AG04450 (cell line): Measurements from ENCODE around the gene ZDHHC16. TPM values are rescaled to one million over a fixed set of nuclear protein-coding genes. Genes with fewer than 3 reads are reported as not detected.
A peak's percentile ranks its signal among the peaks of the same experiment; 100 is the strongest.

Experiments
- CTCF ChIA-PET: fragments of 300-600, 350-600 bp; formaldehyde crosslinking; extraction: SDS; loops from one replicate; lab custom pipeline; 2022; ENCODE audit warnings: antibody characterized with exemption, inconsistent platforms; lab: Charles Lee
- POLR2A ChIA-PET: fragments of 350-600 bp; formaldehyde crosslinking; extraction: SDS; loops from one replicate; lab custom pipeline; 2021; ENCODE audit warnings: antibody characterized with exemption, inconsistent platforms; lab: Yijun Ruan, JAX
- DNase-seq: peaks from one replicate; pipeline ENCODE4 v3.0.0-alpha.2; 2011; ENCODE audit warnings: low read depth, low spot score
- H3K27ac ChIP-seq: one replicate; pipeline ENCODE4 v1.5.1; 2012; ENCODE audit warnings: low read depth, low read length, control low read depth
- H3K27me3 ChIP-seq: one replicate; pipeline ENCODE4 v1.6.0; 2012; ENCODE audit warnings: low read length; ENCODE audit not compliant: control insufficient read depth, insufficient read depth
- H3K4me3 ChIP-seq: 2 replicates; pipeline ENCODE4 v1.5.1; 2011; ENCODE audit warnings: mild to moderate bottlenecking, low read depth, low read length, control low read depth
- H3K9me3 ChIP-seq: 2 replicates; pipeline ENCODE4 v1.5.1; 2012; ENCODE audit warnings: low read length; ENCODE audit not compliant: control insufficient read depth, insufficient read depth
- CTCF ChIP-seq: IDR thresholded peaks from 2 replicates; pipeline ENCODE4 v1.5.1; 2011; ENCODE audit warnings: low read depth, low read length, control low read depth, inconsistent platforms
- polyA minus RNA-seq: library from RNA; depleted of rRNA, polyadenylated mRNA; stranded (reverse); fragments of >200 nt; gene quantifications from 2 replicates; pipeline ENCODE4 v1.2.3, GENCODE V29; 2011; rRNA and poly(A)+ RNA removed
- polyA plus RNA-seq: library from polyadenylated mRNA; depleted of rRNA; stranded (reverse); fragments of >200 nt; gene quantifications from 2 replicates; pipeline ENCODE4 v1.2.3, GENCODE V29; 2011; rRNA removed

Gene ZDHHC16
- 64.5 and 69.6 TPM in 2 replicates for polyA plus RNA-seq
- 80.7 and 95.1 TPM in 2 replicates for polyA minus RNA-seq

GRCh38 chr10:97445722-97446639, at the start of gene ZDHHC16, which contains the start of gene EXOSC1:
ZDHHC16 (plus strand) TSS chr10:97446175; CDS start chr10:97451676, 5,501 bp downstream.
EXOSC1 (minus strand) TSS chr10:97446006; CDS start chr10:97445985, 21 bp downstream.
- DNase-seq: peak; percentile 91
- Histone ChIP-seq H3K4me3 (peak within 1 kb of the TSS; percentile 98), H3K9me3 (no peaks in the 10 kb centered on the region), H3K27me3 (no peaks in the 10 kb centered on the region), H3K27ac (peak within 1 kb of the TSS; percentile 43)
- ChIA-PET POLR2A (interaction anchor here (0.6 kb wide), 1 partner anchor 43 kb away, joined by 4 read pairs; no protein-coding TSS in a partner anchor), CTCF (interaction anchor here (0.6 kb wide), 1 partner anchor 288 kb away, joined by 3 read pairs; no protein-coding TSS in a partner anchor)
- TF ChIP-seq CTCF: 0 out of 2 replicates have a peak, but pooled peaks have one; percentile 7

GRCh38 chr10:97399843-97400545, 46.0 kb upstream of the ZDHHC16 start:
- CTCF ChIA-PET: interaction anchor here (0.7 to 1.3 kb wide), 5 partner anchors 12 to 309 kb away, joined by 3 to 5 read pairs (median 3); no protein-coding TSS in a partner anchor

GRCh38 chr10:97400665-97401454, 45.1 kb upstream of the ZDHHC16 start, which contains the start of gene RRP12:
RRP12 (minus strand) TSS chr10:97401340; CDS start chr10:97401231, 109 bp downstream.
- ChIA-PET CTCF (interaction anchor here (0.6 to 1.3 kb wide), 4 partner anchors 17 to 376 kb away, joined by 3 to 8 read pairs (median 6); no protein-coding TSS in a partner anchor), POLR2A (interaction anchor here (0.7 to 1.6 kb wide), 3 partner anchors 10 to 286 kb away, joined by 3 to 5 read pairs (median 3); partner anchors contain the start of genes AVPI1 and FRAT2)
- TF ChIP-seq CTCF: no peak; the same call in none of the 2 replicates
- Histone ChIP-seq H3K4me3 (peak within 1 kb of the TSS; percentile 85), H3K27ac (peak within 1 kb of the TSS; percentile 77), H3K9me3 (no peaks in the 10 kb centered on the region), H3K27me3 (no peaks in the 10 kb centered on the region)
- DNase-seq: peak; percentile 87

More at GRCh38 chr10:97399843-97400545, 46.0 kb upstream of the ZDHHC16 start:
- no peaks in the 10 kb centered on the region for H3K27me3 ChIP-seq
- TF ChIP-seq CTCF: no peak
- POLR2A ChIA-PET: interaction anchor here (1.5 to 1.6 kb wide), 2 partner anchors 66 to 287 kb away, joined by 3 to 5 read pairs; partner anchors contain the start of genes AVPI1 and FRAT2
- no peaks in the 10 kb centered on the region for H3K9me3 ChIP-seq
- peak overlapping the region; percentile 77 for H3K27ac ChIP-seq
- DNase-seq: peak; percentile 32
- peak overlapping the region; percentile 85 for H3K4me3 ChIP-seq

- no peaks in the 10 kb centered on the region for H3K27me3 ChIP-seq
- no peak for DNase-seq
- no peak for TF ChIP-seq CTCF
- H3K27ac ChIP-seq: peak overlapping the region; percentile 48
- H3K9me3 ChIP-seq: no peaks in the 10 kb centered on the region
- CTCF ChIA-PET: interaction anchor here (0.6 to 1.1 kb wide), 4 partner anchors 16 to 376 kb away, joined by 3 to 8 read pairs (median 5); no protein-coding TSS in a partner anchor
- POLR2A ChIA-PET: interaction anchor here (0.7 to 1.6 kb wide), 2 partner anchors 10 to 286 kb away, joined by 3 to 5 read pairs; partner anchors contain the start of gene AVPI1
- H3K4me3 ChIP-seq: peak overlapping the region; percentile 7; the same call in 1 of the 2 replicates
Observed at GRCh38 chr10:97401455-97401919, 44.5 kb upstream of the ZDHHC16 start.
